Activated B cell treated with CpG ODN at 0.5 μM for 24 hours (primary cell): ENCODE measurements around the gene KCNS3. TPM values are rescaled to one million over a fixed set of nuclear protein-coding genes. Genes with fewer than 3 reads are reported as not detected.

Experiments
- ATAC-seq: fragments of 200-7000 bp; cut with Tn5 transposase; one replicate; pipeline ENCODE4 v1.10.0; 2021; ENCODE audit warnings: low read depth, mild to moderate bottlenecking, moderate library complexity
- CTCF ChIA-PET: fragments of 350-600 bp; sonication (Branson Sonifier 250); formaldehyde crosslinking; loops from one replicate; lab custom pipeline; 2021; ENCODE audit warnings: antibody characterized with exemption; lab: Charles Lee
- POLR2A ChIA-PET: fragments of 350-600 bp; sonication (Branson Sonifier 250); formaldehyde crosslinking; loops from one replicate; lab custom pipeline; 2021; ENCODE audit warnings: antibody characterized with exemption; lab: Charles Lee
- DNase-seq: peaks from one replicate; pipeline ENCODE4 v3.0.0; 2022
- H3K27ac Mint-ChIP-seq: one replicate; pipeline ENCODE4 v1.8.0; 2020; ENCODE audit warnings: mixed read lengths
- H3K27me3 Mint-ChIP-seq: one replicate; pipeline ENCODE4 v1.8.0; 2021; ENCODE audit warnings: mixed read lengths
- H3K36me3 Mint-ChIP-seq: one replicate; pipeline ENCODE4 v1.8.0; 2021; ENCODE audit warnings: low read depth, mixed read lengths
- H3K4me1 Mint-ChIP-seq: one replicate; pipeline ENCODE4 v1.8.0; 2021; ENCODE audit warnings: mixed read lengths
- H3K4me3 Mint-ChIP-seq: one replicate; pipeline ENCODE4 v1.8.0; 2020; ENCODE audit warnings: mild to moderate bottlenecking, mixed read lengths
- H3K9me3 Mint-ChIP-seq: one replicate; pipeline ENCODE4 v1.8.0; 2020; ENCODE audit warnings: mixed read lengths
- intact Hi-C: fragments of 100-400 bp; cut with micrococcal nuclease; formaldehyde crosslinking; loops from one replicate; pipeline ENCODE4 v1.15.1; 2024
- total RNA-seq: library from RNA; stranded (reverse); gene quantifications from 2 replicates; pipeline ENCODE4 v1.2.3, GENCODE V29; 2022
- TF ChIP-seq, protein P1 (sequence below): fragments of 200-600 bp; IDR thresholded peaks from one replicate; pipeline ENCODE4 v1.8.0; 2022; ENCODE audit warnings: antibody characterized with exemption, mild to moderate bottlenecking

KCNS3 gene
- total RNA-seq, 1 donor from 2014 or later = 1.5 TPM

DNA sequence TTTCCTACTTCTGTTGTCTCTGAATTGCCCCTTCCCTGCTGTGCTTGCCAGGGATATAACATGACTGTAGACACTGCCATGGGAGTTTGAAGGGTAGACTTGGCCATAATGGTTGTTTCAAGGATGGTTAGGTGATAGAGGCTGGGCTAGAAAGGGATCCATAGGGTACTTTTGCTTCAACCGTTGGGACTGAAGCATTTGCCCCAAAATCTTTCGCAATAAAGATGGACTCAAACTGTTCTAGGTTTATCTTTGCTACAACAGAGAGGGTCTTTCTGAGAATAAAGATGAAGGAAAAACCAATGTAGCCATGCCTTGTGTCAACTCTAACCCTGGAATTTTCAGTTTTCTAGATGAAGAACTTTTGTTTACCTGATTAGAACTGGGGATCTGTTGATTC lies 35.0 kb upstream of the KCNS3 start:
- CTCF ChIA-PET = no interaction called here

DNA sequence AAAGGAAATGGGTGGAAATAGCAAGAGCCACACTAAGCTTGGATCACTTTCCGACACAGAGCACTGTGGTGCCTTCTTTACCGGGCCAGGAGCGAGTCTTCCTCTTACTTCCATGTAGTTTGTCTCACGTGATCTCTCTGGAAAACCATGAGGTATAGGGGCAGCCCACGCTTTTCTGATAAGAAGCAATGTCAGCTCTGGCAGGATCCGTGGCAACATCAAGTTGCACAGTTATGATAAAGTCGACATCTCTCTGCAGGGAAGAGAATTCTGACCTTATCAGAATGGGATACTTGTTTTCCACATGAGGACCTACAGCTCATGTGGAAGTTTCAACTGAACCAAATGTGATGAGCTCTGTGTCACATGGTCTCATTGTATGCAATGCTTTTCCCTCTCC lies 32.7 kb upstream of the KCNS3 start:
- DNase-seq = no peak
- Mint-ChIP-seq H3K27me3 (no peaks in the 10 kb centered on the region), H3K27ac (no peak overlapping the region), H3K4me3 (no peak overlapping the region), H3K36me3 (no peaks in the 10 kb centered on the region), H3K9me3 (no peaks in the 10 kb centered on the region), H3K4me1 (no peaks in the 10 kb centered on the region)
- intact Hi-C loops = no loop called here
- POLR2A ChIA-PET = no interaction called here
- ATAC-seq = no peak
- TF ChIP-seq, protein P1, sequence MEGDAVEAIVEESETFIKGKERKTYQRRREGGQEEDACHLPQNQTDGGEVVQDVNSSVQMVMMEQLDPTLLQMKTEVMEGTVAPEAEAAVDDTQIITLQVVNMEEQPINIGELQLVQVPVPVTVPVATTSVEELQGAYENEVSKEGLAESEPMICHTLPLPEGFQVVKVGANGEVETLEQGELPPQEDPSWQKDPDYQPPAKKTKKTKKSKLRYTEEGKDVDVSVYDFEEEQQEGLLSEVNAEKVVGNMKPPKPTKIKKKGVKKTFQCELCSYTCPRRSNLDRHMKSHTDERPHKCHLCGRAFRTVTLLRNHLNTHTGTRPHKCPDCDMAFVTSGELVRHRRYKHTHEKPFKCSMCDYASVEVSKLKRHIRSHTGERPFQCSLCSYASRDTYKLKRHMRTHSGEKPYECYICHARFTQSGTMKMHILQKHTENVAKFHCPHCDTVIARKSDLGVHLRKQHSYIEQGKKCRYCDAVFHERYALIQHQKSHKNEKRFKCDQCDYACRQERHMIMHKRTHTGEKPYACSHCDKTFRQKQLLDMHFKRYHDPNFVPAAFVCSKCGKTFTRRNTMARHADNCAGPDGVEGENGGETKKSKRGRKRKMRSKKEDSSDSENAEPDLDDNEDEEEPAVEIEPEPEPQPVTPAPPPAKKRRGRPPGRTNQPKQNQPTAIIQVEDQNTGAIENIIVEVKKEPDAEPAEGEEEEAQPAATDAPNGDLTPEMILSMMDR = no peak
- CTCF ChIA-PET = interaction anchor here (0.8 to 2.3 kb wide), 2 partner anchors 127 to 532 kb away, joined by 3 to 11 read pairs; no protein-coding TSS in a partner anchor

More for the DNA sequence above, 35.0 kb upstream of the KCNS3 start:
- H3K4me1 Mint-ChIP-seq = no peaks in the 10 kb centered on the region
- no peak overlapping the region for H3K27ac Mint-ChIP-seq
- H3K36me3 Mint-ChIP-seq = no peaks in the 10 kb centered on the region
- POLR2A ChIA-PET = no interaction called here
- H3K27me3 Mint-ChIP-seq = no peaks in the 10 kb centered on the region
- DNase-seq (no peak), ATAC-seq (no peak)
- H3K9me3 Mint-ChIP-seq = no peaks in the 10 kb centered on the region
- intact Hi-C loops = no loop called here
- H3K4me3 Mint-ChIP-seq = no peak overlapping the region
- TF ChIP-seq, protein P1 = no peak

DNA sequence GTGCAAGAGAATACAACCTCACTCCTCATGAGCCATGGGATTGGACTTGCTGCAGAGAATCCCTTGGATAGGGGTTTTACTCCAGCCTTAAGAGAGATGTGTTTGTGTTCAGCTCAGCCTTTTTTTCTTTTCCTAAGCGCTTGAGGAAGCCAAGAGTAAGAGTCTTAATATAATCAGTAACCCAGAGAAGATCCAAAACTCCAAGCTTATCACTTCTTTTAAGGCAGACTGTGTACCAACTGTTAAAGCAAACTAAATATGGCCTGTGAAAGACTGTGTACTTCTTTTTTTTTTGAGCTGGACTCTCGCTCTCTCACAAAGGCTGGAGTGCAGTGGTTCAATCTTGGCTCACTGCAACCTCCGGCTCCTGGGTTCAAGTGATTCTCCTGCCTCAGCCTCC lies 31.8 kb upstream of the KCNS3 start:
- TF ChIP-seq, protein P1 = no peak
- H3K4me1 Mint-ChIP-seq = peaks cover 1% of the 10 kb centered on the region
- no peak overlapping the region for H3K27ac Mint-ChIP-seq
- POLR2A ChIA-PET = interaction anchor here (0.7 kb wide), 1 partner anchor 93 kb away, joined by 3 read pairs; the partner anchor contains the start of genes GEN1 and SMC6
- no peaks in the 10 kb centered on the region for H3K36me3 Mint-ChIP-seq
- ATAC-seq (no peak), DNase-seq (no peak)
- CTCF ChIA-PET = interaction anchor here (0.8 to 2.3 kb wide), 2 partner anchors 128 to 531 kb away, joined by 3 to 11 read pairs; no protein-coding TSS in a partner anchor
- no peak overlapping the region for H3K4me3 Mint-ChIP-seq
- intact Hi-C loops = no loop called here
- no peaks in the 10 kb centered on the region for H3K27me3 Mint-ChIP-seq
- H3K9me3 Mint-ChIP-seq = no peaks in the 10 kb centered on the region

DNA sequence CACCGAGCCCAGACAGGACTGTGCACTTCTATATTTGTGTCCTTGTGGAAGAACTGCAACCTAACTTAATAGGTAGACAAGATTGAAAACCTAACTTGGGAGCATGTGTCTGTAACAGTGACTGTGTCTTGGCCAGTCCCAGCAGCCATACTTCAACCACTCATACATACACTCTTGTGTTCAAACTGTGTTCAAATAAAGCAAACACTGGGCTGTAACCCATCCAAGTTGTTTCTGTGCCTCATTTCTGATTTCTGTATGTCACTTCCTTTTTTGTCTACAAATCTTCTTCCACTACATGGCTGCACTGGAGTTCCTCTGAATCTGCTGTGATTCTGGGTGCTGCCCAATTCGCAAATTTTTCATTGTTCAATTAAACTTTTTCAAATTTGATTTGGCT lies 31.2 kb upstream of the KCNS3 start:
- CTCF ChIA-PET = interaction anchor here (2.3 kb wide), 1 partner anchor 128 kb away, joined by 11 read pairs; no protein-coding TSS in a partner anchor

DNA sequence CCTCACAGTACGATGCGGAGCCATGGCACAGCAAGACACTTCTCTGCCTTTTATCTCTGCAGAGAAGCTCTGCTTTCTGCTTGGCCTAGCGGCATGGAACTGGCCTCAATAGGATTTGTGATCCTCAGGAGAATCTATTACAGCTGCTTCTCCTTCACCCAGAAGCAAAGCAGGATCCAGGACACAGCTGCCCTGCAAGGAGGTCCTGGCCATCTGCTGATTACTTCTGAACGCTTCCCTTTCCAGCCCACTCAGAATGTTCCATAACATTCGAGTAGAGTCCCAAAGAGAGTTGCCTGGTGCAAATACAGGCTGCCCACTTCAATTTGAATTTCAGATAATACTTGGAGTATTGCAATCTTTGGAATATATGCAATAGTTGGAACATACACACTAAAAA lies 29.2 kb upstream of the KCNS3 start:
- H3K4me3 Mint-ChIP-seq = no peak overlapping the region
- CTCF ChIA-PET = no interaction called here
- DNase-seq (no peak), ATAC-seq (no peak)
- H3K27me3 Mint-ChIP-seq = peaks cover 3% of the 10 kb centered on the region
- TF ChIP-seq, protein P1 = no peak
- POLR2A ChIA-PET = no interaction called here
- H3K27ac Mint-ChIP-seq = no peak overlapping the region
- intact Hi-C loops = no loop called here
- no peaks in the 10 kb centered on the region for H3K9me3 Mint-ChIP-seq
- H3K4me1 Mint-ChIP-seq = peaks cover 4% of the 10 kb centered on the region
- no peaks in the 10 kb centered on the region for H3K36me3 Mint-ChIP-seq

More for the DNA sequence above, 31.2 kb upstream of the KCNS3 start:
- ATAC-seq (no peak), DNase-seq (no peak)
- H3K9me3 Mint-ChIP-seq = no peaks in the 10 kb centered on the region
- H3K27ac Mint-ChIP-seq = no peak overlapping the region
- no peaks in the 10 kb centered on the region for H3K27me3 Mint-ChIP-seq
- intact Hi-C loops = no loop called here
- TF ChIP-seq, protein P1 = no peak
- peaks cover 4% of the 10 kb centered on the region for H3K4me1 Mint-ChIP-seq
- H3K36me3 Mint-ChIP-seq = no peaks in the 10 kb centered on the region
- no peak overlapping the region for H3K4me3 Mint-ChIP-seq
- POLR2A ChIA-PET = no interaction called here
